Naive thymus-derived CD4-positive, alpha-beta T cell (primary cell): Measurements from ENCODE around the gene LRCH1. TPM values are rescaled to one million over a fixed set of nuclear protein-coding genes. Genes with fewer than 3 reads are reported as not detected.
A peak's percentile ranks its signal among the peaks of the same experiment; 100 is the strongest.

Source experiments
- ATAC-seq: fragments of 150-1000 bp; cut with Tn5 transposase; 2 replicates; pipeline ENCODE4 v1.10.0; 2021; ENCODE audit warnings: mild to moderate bottlenecking, moderate library complexity
- CTCF ChIA-PET: fragments of 350-600 bp; sonication (Branson Sonifier 250); formaldehyde crosslinking; loops from one replicate; lab custom pipeline; 2021; ENCODE audit warnings: antibody characterized with exemption; lab: Charles Lee
- POLR2A ChIA-PET: fragments of 350-600 bp; sonication (Branson Sonifier 250); formaldehyde crosslinking; loops from one replicate; lab custom pipeline; 2021; ENCODE audit warnings: antibody characterized with exemption, inconsistent platforms; lab: Charles Lee
- DNase-seq, 9 donors: peaks; one replicate each; pipeline versions ENCODE4 v3.0.0 to v3.0.0-alpha.2; 2020 to 2022; ENCODE audit warnings: mixed read lengths in 1 of 9
- H3K27ac ChIP-seq: one replicate; pipeline ENCODE4 v1.7.0; 2013; ENCODE audit warnings: mild to moderate bottlenecking, low read depth, low read length, moderate library complexity
- H3K27me3 ChIP-seq, 2 donors: one replicate each; pipeline ENCODE4 v1.7.0; 2013; ENCODE audit warnings: low read length in 2 of 2, mild to moderate bottlenecking in 2 of 2, moderate library complexity in 2 of 2; ENCODE audit not compliant: control insufficient read depth in 2 of 2, insufficient read depth in 2 of 2
- H3K36me3 ChIP-seq, 3 experiments: 1 replicate in 2 of 3; 2 replicates in 1 of 3; pipeline ENCODE4 v1.7.0; 2013; ENCODE audit warnings: low read length in 3 of 3, mild to moderate bottlenecking in 3 of 3, moderate library complexity in 1 of 3; ENCODE audit not compliant: insufficient read depth in 3 of 3, control insufficient read depth in 2 of 3
- H3K4me1 ChIP-seq, 2 donors: one replicate each; pipeline ENCODE4 v1.7.0; 2013; ENCODE audit warnings: low read length in 2 of 2, mild to moderate bottlenecking in 2 of 2, moderate library complexity in 1 of 2; ENCODE audit not compliant: control insufficient read depth in 2 of 2, insufficient read depth in 2 of 2
- H3K4me3 ChIP-seq: 2 replicates; pipeline ENCODE4 v1.7.0; 2013; ENCODE audit warnings: mild to moderate bottlenecking, low read length
- H3K9me3 ChIP-seq, 3 experiments: 1 replicate in 2 of 3; 2 replicates in 1 of 3; pipeline ENCODE4 v1.7.0; 2013; ENCODE audit warnings: low read length in 3 of 3; ENCODE audit not compliant: control insufficient read depth in 2 of 3
- H3K27ac Mint-ChIP-seq, 9 donors: one replicate each; pipeline ENCODE4 v1.8.0; 2020 to 2022; ENCODE audit warnings: mixed read lengths in 9 of 9, mild to moderate bottlenecking in 8 of 9, moderate library complexity in 5 of 9, inconsistent platforms in 2 of 9
- H3K27me3 Mint-ChIP-seq, 5 donors: one replicate each; pipeline ENCODE4 v1.8.0; 2021 to 2022; ENCODE audit warnings: mixed read lengths in 5 of 5, mild to moderate bottlenecking in 1 of 5
- H3K36me3 Mint-ChIP-seq, 5 donors: one replicate each; pipeline ENCODE4 v1.8.0; 2020 to 2022; ENCODE audit warnings: mixed read lengths in 5 of 5, mild to moderate bottlenecking in 3 of 5, inconsistent platforms in 1 of 5
- H3K4me1 Mint-ChIP-seq, 7 donors: one replicate each; pipeline ENCODE4 v1.8.0; 2020 to 2022; ENCODE audit warnings: mixed read lengths in 7 of 7, mild to moderate bottlenecking in 3 of 7, inconsistent platforms in 1 of 7
- H3K4me3 Mint-ChIP-seq, 10 donors: one replicate each; pipeline ENCODE4 v1.8.0; 2020 to 2022; ENCODE audit warnings: mild to moderate bottlenecking in 10 of 10, mixed read lengths in 10 of 10, moderate library complexity in 6 of 10, inconsistent platforms in 2 of 10
- H3K9me3 Mint-ChIP-seq, 11 donors: one replicate each; pipeline ENCODE4 v1.8.0; 2020 to 2022; ENCODE audit warnings: mixed read lengths in 11 of 11, mild to moderate bottlenecking in 4 of 11, inconsistent platforms in 1 of 11, moderate library complexity in 1 of 11
- intact Hi-C, 2 donors: fragments of 100-400 bp; cut with micrococcal nuclease; formaldehyde crosslinking; loops; one replicate each; pipeline ENCODE4 v1.15.1; 2023
- polyA plus RNA-seq, 2 donors: library from polyadenylated mRNA; unstranded; fragments of 300-500 nt; fragmentation: Illumina TruSeq; gene quantifications; one replicate each; pipeline ENCODE4 v1.2.3, GENCODE V29; 2021
- total RNA-seq, 6 experiments: library from RNA in 5 of 6; stranded (reverse) in 5 of 6; gene quantifications; 1 replicate in 5 of 6; 2 replicates in 1 of 6; pipeline ENCODE4 v1.2.3 and lab custom pipeline; 2021 to 2026

Gene LRCH1
- total and polyA plus RNA-seq, 7 experiments from 2014 or later = 4.1 to 24.2 (median 15.2) TPM

DNA sequence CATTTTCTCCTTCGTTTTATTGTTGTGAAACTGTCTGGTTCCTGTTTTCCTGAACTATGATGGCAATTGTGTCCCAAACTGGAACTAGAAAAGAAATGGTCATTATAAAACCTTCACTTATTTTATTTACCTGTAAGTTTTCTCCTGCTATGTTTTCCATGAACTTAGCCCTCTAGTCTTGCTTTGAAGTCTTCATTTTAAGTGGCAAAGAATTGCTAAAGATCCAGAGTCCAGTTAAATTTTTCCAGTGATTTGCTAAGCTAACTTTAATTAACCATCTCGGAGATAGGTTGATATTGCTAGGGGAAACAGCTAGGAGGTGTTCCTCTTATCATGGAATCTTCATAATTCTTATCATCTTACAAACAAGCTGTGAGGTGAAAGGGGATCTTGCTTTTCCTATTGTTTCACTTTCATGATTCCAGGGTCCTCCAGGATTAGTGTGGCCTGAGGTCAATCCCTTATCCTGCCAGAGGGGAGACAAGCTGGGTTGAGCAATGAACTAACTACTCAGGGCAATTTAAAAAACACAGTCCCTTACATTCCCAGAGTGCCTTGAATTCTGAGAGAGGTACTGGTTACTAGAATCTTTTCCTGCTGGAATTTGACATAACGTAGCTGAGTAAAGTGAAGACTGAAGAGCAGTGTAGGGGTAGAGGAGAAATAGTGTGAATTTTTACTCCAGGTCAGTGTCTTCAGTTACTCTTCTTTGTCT lies 131.5 kb downstream of the LRCH1 start:
- Histone ChIP-seq H3K9me3 (no peaks in the 10 kb centered on the region), H3K27me3 (no peaks in the 10 kb centered on the region), H3K4me1 (peaks cover 0 to 19% of the 10 kb centered on the region in 2 donors), H3K36me3 (peaks cover 0 to 6% (median 0%) of the 10 kb centered on the region in 3 experiments), H3K4me3 (no peak overlapping the region), H3K27ac (no peak overlapping the region)
- DNase-seq (no peak), ATAC-seq (no peak)
- Mint-ChIP-seq H3K4me1 (peaks cover 4 to 27% (median 16%) of the 10 kb centered on the region in 7 donors), H3K9me3 (no peaks in the 10 kb centered on the region), H3K27ac (no peak overlapping the region), H3K36me3 (peaks cover 5 to 34% (median 18%) of the 10 kb centered on the region in 5 donors), H3K4me3 (no peak overlapping the region), H3K27me3 (no peaks in the 10 kb centered on the region)
- POLR2A ChIA-PET = no interaction called here
- CTCF ChIA-PET = interaction anchor here (2.7 kb wide), 1 partner anchor 132 kb away, joined by 7 read pairs; no protein-coding TSS in a partner anchor
- intact Hi-C loops = no loop called here

DNA sequence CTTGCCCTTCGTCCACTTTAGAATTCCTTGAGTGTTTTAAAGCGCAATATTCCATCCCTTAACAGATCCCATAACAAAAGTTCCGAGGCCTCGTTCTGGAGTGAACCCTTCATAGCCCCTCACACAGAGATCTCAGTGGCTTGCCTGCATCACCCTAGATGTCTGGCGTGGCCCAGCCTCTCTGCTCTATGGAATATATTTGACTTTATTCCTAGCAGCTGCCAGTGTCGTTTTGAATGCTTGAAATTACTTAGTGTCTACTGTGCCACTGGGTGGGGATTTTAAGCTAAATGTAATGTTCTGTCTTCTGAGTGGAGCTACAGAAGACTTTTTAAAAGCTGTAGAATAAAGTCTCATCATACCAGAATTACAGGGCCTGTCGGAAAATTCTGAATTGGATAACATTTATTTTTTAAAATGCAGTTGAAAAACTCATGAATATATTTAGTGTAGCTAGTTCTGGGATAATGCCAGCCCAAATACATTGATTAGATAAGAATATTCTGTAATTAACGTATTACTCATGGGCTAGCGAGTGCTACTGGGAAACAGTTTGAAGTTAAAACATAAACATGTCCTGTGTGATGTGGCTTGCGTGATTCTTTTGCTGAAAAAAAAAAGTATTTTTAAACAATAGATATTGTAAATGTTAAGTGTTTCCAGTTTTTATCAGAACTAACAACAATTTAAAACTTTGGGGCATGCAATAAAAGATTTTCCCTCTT lies 132.2 kb downstream of the LRCH1 start:
- no peak overlapping the region for H3K4me3 Mint-ChIP-seq
- peaks cover 4 to 27% (median 16%) of the 10 kb centered on the region in 7 donors for H3K4me1 Mint-ChIP-seq
- H3K9me3 Mint-ChIP-seq = no peaks in the 10 kb centered on the region
- H3K36me3 Mint-ChIP-seq = peaks cover 5 to 34% (median 18%) of the 10 kb centered on the region in 5 donors
- DNase-seq (no peak), ATAC-seq (no peak)
- no peaks in the 10 kb centered on the region for H3K27me3 Mint-ChIP-seq
- intact Hi-C loops = no loop called here
- H3K4me3 ChIP-seq = no peak overlapping the region
- no peaks in the 10 kb centered on the region for H3K27me3 ChIP-seq
- H3K9me3 ChIP-seq = no peaks in the 10 kb centered on the region
- ChIA-PET POLR2A (no interaction called here), CTCF (interaction anchor here (2.7 kb wide), 1 partner anchor 133 kb away, joined by 7 read pairs; no protein-coding TSS in a partner anchor)
- H3K27ac Mint-ChIP-seq = no peak overlapping the region
- peaks cover 0 to 13% of the 10 kb centered on the region in 2 donors for H3K4me1 ChIP-seq
- peaks cover 0 to 6% (median 0%) of the 10 kb centered on the region in 3 experiments for H3K36me3 ChIP-seq
- no peak overlapping the region for H3K27ac ChIP-seq

DNA sequence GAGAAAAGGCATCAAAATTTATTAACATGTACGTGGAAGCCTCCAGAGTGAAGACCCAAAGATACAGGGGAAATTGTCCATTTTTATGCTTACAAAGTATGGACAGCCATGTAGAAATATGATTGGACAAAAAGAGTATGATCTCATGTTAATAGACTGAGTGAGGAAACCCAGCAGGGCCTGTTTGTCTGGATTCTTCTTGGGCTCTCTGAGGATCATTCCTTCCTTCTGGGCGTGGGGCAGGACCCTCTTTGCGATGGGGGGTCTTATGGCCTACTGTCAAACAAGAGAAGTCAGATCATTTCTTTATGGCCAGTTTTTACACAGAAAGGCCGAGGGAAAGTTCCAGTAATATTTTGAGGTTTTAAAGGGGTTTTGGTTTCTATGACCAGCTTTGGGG lies 133.2 kb downstream of the LRCH1 start:
- Mint-ChIP-seq H3K4me3 (no peak overlapping the region), H3K27ac (peak overlapping the region in 3 of 9 donors; percentile 7 to 46 (median 38)), H3K36me3 (peaks cover 5 to 34% (median 18%) of the 10 kb centered on the region in 5 donors), H3K9me3 (no peaks in the 10 kb centered on the region), H3K27me3 (no peaks in the 10 kb centered on the region), H3K4me1 (peaks cover 4 to 27% (median 16%) of the 10 kb centered on the region in 7 donors)
- Histone ChIP-seq H3K27ac (no peak overlapping the region), H3K9me3 (no peaks in the 10 kb centered on the region), H3K36me3 (peaks cover 0 to 6% (median 0%) of the 10 kb centered on the region in 3 experiments), H3K4me3 (no peak overlapping the region), H3K27me3 (no peaks in the 10 kb centered on the region), H3K4me1 (peaks cover 0 to 6% of the 10 kb centered on the region in 2 donors)
- DNase-seq (no peak), ATAC-seq (no peak)
- CTCF ChIA-PET = no interaction called here
- POLR2A ChIA-PET = no interaction called here
- intact Hi-C loops = no loop called here

DNA sequence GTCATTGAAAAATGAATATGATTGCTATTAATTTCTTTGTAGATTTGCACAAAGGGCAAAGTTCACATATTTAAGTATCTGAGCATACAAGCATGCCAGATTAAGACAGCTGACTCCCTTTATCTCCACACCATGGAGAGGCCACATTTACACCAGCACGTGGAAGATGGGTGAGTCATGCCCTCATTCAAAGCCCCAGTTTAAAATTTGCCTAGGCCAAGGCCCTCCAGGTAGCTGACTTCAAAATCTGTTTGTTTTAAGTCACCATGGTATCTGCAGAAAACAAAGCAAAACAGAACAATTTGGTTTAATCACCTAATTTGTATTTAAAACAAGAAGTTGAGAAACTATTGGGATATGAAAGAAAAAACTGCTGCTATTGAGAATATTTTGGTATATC lies 134.8 kb downstream of the LRCH1 start:
- no peak overlapping the region for H3K4me3 ChIP-seq
- ATAC-seq = peak; percentile 60
- intact Hi-C loops = no loop called here
- no peak overlapping the region for H3K27ac ChIP-seq
- H3K27ac Mint-ChIP-seq = peak overlapping the region in 2 of 9 donors; percentile 25 to 43
- H3K27me3 Mint-ChIP-seq = no peaks in the 10 kb centered on the region
- peak in 2 of 9 donors; percentile 10 to 12 for DNase-seq
- H3K27me3 ChIP-seq = no peaks in the 10 kb centered on the region
- CTCF ChIA-PET = interaction anchor here (0.9 kb wide), 1 partner anchor 136 kb away, joined by 4 read pairs; no protein-coding TSS in a partner anchor
- peaks cover 4 to 34% (median 21%) of the 10 kb centered on the region in 5 donors for H3K36me3 Mint-ChIP-seq
- H3K9me3 ChIP-seq = no peaks in the 10 kb centered on the region
- POLR2A ChIA-PET = no interaction called here
- no peaks in the 10 kb centered on the region for H3K36me3 ChIP-seq
- H3K4me1 ChIP-seq = peaks cover 0 to 6% of the 10 kb centered on the region in 2 donors
- H3K4me1 Mint-ChIP-seq = peaks cover 6 to 32% (median 16%) of the 10 kb centered on the region in 7 donors
- H3K4me3 Mint-ChIP-seq = no peak overlapping the region
- no peaks in the 10 kb centered on the region for H3K9me3 Mint-ChIP-seq

DNA sequence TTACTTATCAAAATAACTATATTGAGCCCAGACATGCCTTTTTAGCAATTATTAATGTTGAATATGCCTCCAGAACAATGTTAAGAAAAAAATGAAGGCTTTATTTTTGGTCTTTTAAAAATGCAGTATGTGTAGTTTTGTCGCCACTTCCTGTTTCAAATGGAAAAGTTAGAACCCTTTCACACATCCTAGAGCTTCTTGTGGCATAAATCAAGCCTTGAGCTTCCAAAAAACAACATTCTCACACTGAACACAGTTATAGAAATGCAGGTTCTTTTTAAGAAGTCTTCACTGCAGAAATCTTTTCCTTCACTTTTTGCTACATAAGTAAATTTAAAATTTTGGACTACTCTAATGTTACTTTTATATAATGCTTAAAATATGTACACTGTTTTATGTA lies 135.3 kb downstream of the LRCH1 start:
- Histone ChIP-seq H3K9me3 (no peaks in the 10 kb centered on the region), H3K4me1 (peaks cover 0 to 6% of the 10 kb centered on the region in 2 donors), H3K27ac (no peak overlapping the region), H3K27me3 (no peaks in the 10 kb centered on the region), H3K36me3 (peaks cover 0 to 3% (median 0%) of the 10 kb centered on the region in 3 experiments), H3K4me3 (no peak overlapping the region)
- ChIA-PET CTCF (no interaction called here), POLR2A (no interaction called here)
- Mint-ChIP-seq H3K4me3 (no peak overlapping the region), H3K4me1 (peaks cover 6 to 30% (median 16%) of the 10 kb centered on the region in 7 donors), H3K27ac (no peak overlapping the region), H3K9me3 (no peaks in the 10 kb centered on the region), H3K36me3 (peaks cover 8 to 32% (median 21%) of the 10 kb centered on the region in 5 donors), H3K27me3 (no peaks in the 10 kb centered on the region)
- ATAC-seq (no peak), DNase-seq (no peak)
- intact Hi-C loops = no loop called here

DNA sequence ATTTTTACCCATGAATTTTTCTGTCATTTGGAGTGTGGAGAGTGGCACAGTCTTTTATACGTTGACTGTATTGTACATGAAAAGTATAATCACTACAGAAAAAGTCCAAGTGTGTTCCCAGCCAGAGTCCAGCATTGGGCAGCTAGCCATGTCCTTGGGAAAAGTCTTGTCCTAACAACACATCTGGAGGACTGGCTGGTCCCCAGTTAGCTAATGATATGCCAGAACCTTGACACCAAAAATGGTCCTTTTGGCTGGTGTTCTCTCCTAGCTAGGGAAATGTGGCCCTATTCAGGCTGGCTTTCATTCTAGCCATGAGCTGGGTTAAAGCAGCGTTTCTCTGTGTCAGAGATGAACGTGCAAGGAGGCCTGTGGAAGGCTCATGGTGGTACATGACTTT lies 145.0 kb downstream of the LRCH1 start:
- Histone ChIP-seq H3K36me3 (peaks cover 3 to 61% (median 6%) of the 10 kb centered on the region in 3 experiments), H3K27me3 (no peaks in the 10 kb centered on the region), H3K9me3 (no peaks in the 10 kb centered on the region), H3K4me3 (no peak overlapping the region), H3K4me1 (no peaks in the 10 kb centered on the region), H3K27ac (no peak overlapping the region)
- H3K4me3 Mint-ChIP-seq = no peak overlapping the region
- no peaks in the 10 kb centered on the region for H3K27me3 Mint-ChIP-seq
- ChIA-PET CTCF (interaction anchor here (0.6 to 0.7 kb wide), 2 partner anchors 31 to 344 kb away, joined by 3 to 5 read pairs; no protein-coding TSS in a partner anchor), POLR2A (no interaction called here)
- H3K9me3 Mint-ChIP-seq = peaks cover 0 to 1% (median 0%) of the 10 kb centered on the region in 11 donors
- H3K36me3 Mint-ChIP-seq = peaks cover 16 to 74% (median 36%) of the 10 kb centered on the region in 5 donors
- DNase-seq (no peak), ATAC-seq (no peak)
- intact Hi-C loops = no loop called here
- H3K4me1 Mint-ChIP-seq = peaks cover 0 to 2% (median 0%) of the 10 kb centered on the region in 7 donors
- H3K27ac Mint-ChIP-seq = no peak overlapping the region
